NT2/D1 (cell line): ENCODE data around the gene CD274.

Experiments used
- SUZ12 ChIP-seq: IDR thresholded peaks from 2 replicates; pipeline ENCODE4 v1.6.1; 2011; ENCODE audit not compliant: insufficient read length, insufficient read depth; ENCODE audit errors: extremely low read depth
- YY1 ChIP-seq: IDR thresholded peaks from 2 replicates; pipeline ENCODE4 v1.6.1; 2011; ENCODE audit not compliant: insufficient read length, insufficient read depth

DNA sequence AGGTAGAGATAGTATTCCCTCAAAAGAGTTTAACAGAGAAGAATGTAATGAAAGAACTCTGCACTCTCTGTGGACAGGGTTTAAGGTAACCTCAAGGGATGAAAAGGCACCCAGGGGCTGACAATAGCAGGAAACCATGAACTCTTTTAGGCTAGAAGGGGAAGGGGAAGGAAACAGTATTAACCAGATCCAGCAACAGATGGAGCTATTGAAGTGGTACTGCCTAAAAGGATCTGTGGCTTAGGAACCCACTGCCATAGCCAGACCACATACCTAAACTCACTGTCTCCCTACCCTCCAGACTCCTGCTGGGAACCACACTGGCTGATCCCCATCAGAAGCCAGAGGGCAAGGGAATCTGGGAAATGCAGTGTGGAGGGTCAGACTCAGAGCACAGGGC, 48.1 kb upstream of the CD274 start:
- TF ChIP-seq SUZ12 (no peak), YY1 (no peak)
